ENCODE data around the gene CPNE6. TPM values are rescaled to one million over a fixed set of nuclear protein-coding genes. Genes with fewer than 3 reads are reported as not detected.

The CPNE6 gene
- total and polyA plus RNA-seq, 4 donors: 0.05 to 0.17 TPM; not detected in 2

DNA sequence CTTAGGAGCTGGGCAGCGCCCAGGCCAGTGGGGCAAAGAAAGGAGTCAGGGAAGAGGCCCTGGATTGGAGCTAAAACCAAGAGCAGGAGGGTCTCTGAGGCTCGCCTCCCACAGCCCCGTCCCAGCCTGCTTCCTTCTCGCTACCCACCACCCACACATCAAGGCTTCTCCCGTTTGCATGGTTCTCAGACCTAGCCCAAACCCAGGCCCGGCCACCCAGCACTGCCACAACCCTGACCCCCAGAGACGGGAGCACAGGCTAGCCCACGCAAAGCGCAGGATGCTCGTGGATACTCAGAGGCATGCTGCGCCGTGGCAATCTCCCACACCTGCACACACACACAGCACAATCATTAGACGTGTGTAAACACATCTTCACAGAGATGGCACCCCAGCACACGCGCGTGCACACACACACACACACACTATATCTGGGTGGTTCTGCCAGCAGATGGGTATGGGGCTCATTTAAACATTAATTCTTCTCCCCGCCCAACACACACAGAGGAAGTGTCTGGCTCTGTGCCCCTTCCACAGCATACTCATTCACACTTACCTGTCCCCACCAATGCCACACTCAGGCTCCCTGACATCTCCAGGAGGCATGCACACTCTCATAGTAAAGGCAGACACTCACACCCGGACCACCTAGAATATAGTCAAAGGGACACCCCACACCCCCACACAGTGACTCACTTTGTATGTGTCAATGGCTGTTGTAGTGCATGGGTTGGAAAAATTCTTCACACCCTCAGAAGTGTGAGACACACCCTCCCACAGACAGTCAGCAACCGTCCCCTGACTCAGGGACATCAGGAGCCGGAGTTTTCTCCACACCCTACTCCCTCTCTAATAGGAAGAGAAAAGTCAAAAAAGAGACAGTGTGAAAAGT, 18.5 kb upstream of the CPNE6 start (continued):
- TF ChIP-seq, protein P1, sequence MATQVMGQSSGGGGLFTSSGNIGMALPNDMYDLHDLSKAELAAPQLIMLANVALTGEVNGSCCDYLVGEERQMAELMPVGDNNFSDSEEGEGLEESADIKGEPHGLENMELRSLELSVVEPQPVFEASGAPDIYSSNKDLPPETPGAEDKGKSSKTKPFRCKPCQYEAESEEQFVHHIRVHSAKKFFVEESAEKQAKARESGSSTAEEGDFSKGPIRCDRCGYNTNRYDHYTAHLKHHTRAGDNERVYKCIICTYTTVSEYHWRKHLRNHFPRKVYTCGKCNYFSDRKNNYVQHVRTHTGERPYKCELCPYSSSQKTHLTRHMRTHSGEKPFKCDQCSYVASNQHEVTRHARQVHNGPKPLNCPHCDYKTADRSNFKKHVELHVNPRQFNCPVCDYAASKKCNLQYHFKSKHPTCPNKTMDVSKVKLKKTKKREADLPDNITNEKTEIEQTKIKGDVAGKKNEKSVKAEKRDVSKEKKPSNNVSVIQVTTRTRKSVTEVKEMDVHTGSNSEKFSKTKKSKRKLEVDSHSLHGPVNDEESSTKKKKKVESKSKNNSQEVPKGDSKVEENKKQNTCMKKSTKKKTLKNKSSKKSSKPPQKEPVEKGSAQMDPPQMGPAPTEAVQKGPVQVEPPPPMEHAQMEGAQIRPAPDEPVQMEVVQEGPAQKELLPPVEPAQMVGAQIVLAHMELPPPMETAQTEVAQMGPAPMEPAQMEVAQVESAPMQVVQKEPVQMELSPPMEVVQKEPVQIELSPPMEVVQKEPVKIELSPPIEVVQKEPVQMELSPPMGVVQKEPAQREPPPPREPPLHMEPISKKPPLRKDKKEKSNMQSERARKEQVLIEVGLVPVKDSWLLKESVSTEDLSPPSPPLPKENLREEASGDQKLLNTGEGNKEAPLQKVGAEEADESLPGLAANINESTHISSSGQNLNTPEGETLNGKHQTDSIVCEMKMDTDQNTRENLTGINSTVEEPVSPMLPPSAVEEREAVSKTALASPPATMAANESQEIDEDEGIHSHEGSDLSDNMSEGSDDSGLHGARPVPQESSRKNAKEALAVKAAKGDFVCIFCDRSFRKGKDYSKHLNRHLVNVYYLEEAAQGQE (IDR thresholded peaks at IDR 0.05): no peak
- TF ChIP-seq, protein P2, sequence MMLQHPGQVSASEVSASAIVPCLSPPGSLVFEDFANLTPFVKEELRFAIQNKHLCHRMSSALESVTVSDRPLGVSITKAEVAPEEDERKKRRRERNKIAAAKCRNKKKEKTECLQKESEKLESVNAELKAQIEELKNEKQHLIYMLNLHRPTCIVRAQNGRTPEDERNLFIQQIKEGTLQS (IDR thresholded peaks at IDR 0.05): no peak
- no peak for TF ChIP-seq RAD21 (IDR thresholded peaks at IDR 0.05)
- no peak for TF ChIP-seq YY1 (IDR thresholded peaks at IDR 0.05)
- no peak for TF ChIP-seq EGR1 (IDR thresholded peaks at IDR 0.05; ENCODE audit: low read depth in 2 of 2)
- no peak for TF ChIP-seq HNF4G (IDR thresholded peaks at IDR 0.05)

DNA sequence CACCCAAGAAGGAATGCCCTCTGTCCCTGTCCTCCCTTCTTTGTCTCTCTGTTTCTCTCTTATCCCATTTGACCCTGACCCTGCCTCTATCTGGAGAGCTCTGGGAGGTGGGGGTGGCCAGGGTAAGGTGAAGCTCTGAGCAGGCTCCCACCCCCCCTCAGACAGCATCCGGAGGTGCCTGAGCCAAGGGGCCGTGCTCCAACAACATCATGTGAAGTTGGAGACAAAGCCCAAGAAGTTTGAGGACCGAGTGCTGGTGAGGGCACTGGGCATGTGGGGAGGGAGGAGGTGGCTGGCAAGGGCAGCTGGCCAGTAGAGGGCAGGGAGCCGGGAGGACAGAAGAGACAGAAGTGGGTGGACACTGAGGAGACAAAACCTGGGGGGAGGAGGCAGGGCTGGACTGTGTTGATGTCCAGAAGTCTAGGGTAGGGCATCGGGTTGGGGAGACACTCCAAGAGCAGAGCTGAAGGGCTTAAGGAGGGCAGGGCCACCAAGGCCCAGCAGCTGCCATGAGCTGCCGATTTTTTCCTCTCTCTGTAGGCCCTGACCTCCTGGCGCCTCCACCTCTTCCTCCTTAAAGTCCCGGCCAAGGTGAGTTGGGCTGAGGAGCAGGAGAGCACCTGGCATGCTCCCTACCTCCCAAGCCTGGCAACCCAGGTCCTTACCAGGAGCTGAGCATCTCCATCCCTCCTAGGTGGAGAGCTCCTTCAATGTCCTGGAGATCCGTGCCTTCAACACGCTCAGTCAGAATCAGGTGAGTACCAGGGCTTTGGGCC, 17.6 kb upstream of the CPNE6 start:
- no peak for TF ChIP-seq JUND (IDR thresholded peaks at IDR 0.05)
- no peaks in the 10 kb centered on the region for H3K27me3 ChIP-seq (ENCODE audit: control insufficient read depth in 4 of 4, insufficient read depth in 4 of 4, low read length in 3 of 4)
- H3K9me3 ChIP-seq (ENCODE audit: control insufficient read depth in 4 of 4, low read length in 3 of 4): no peaks in the 10 kb centered on the region
- 78% methylated on average over 10 of the region's 10 CpGs for WGBS
- H3K9ac ChIP-seq (ENCODE audit: low read depth in 1 of 2, low read length in 2 of 2): no peak overlapping the region
- no peak for DNase-seq (ENCODE audit: low spot score)
- H3K27ac ChIP-seq (ENCODE audit: low read depth in 1 of 2, low read length in 2 of 2): no peak overlapping the region
- H3K36me3 ChIP-seq (ENCODE audit: control insufficient read depth in 4 of 4, insufficient read depth in 3 of 4, low read depth in 1 of 4, low read length in 3 of 4): no peaks in the 10 kb centered on the region
- H3K4me1 ChIP-seq (ENCODE audit: control insufficient read depth in 4 of 4, insufficient read depth in 4 of 4, low read length in 3 of 4): peaks cover 10 to 42% (median 27%) of the 10 kb centered on the region in 4 donors
- H3K4me3 ChIP-seq (ENCODE audit: low read depth in 1 of 3, low read length in 3 of 3): no peak overlapping the region

DNA sequence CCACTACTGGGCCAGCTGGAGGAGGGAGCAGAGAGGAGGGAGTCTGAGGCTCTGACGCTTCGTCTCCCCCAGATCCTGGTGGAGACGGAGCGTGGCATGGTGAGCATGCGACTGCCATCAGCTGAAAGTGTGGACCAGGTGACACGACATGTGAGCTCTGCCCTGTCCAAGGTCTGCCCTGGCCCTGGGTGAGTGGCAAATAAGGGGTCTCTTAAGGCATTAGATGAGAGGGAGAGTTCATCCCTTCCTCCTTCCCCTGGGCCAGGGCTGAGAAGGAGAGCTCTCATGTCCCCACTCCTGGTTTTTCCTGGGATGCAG, 17.1 kb upstream of the CPNE6 start:
- 98% methylated on average over 6 of the region's 6 CpGs for WGBS
- no peaks in the 10 kb centered on the region for H3K36me3 ChIP-seq (ENCODE audit: control insufficient read depth in 4 of 4, insufficient read depth in 3 of 4, low read depth in 1 of 4, low read length in 3 of 4)
- H3K4me1 ChIP-seq (ENCODE audit: control insufficient read depth in 4 of 4, insufficient read depth in 4 of 4, low read length in 3 of 4): peaks cover 10 to 47% (median 31%) of the 10 kb centered on the region in 4 donors
- no peak overlapping the region for H3K27ac ChIP-seq (ENCODE audit: low read depth in 1 of 2, low read length in 2 of 2)
- H3K9ac ChIP-seq (ENCODE audit: low read depth in 1 of 2, low read length in 2 of 2): no peak overlapping the region
- DNase-seq (ENCODE audit: low spot score): no peak
- no peaks in the 10 kb centered on the region for H3K9me3 ChIP-seq (ENCODE audit: control insufficient read depth in 4 of 4, low read length in 3 of 4)
- no peaks in the 10 kb centered on the region for H3K27me3 ChIP-seq (ENCODE audit: control insufficient read depth in 4 of 4, insufficient read depth in 4 of 4, low read length in 3 of 4)
- TF ChIP-seq TAF1 (conservative IDR thresholded peaks at IDR 0.05): no peak
- no peak overlapping the region for H3K4me3 ChIP-seq (ENCODE audit: low read depth in 1 of 3, low read length in 3 of 3)

DNA sequence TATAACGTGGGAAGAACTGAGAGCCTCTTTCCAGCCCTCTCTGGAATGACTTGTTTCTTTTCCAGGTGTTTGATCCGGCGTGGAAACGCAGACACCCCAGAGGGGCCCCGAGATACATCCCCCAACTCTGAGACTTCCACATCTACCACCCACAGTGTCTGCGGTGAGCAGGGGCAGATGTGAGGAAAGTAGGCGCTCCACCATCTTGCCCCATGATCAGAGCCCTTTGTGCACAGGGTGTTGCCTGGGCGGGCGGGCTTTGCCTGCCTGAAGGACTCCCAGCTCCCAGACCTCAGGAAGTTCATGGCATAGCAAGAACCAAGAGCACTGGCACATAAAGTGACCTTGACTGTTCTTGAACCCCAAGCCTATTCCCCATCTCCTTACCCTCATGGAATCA, 16.7 kb upstream of the CPNE6 start:
- no peak overlapping the region for H3K27ac ChIP-seq (ENCODE audit: low read depth in 1 of 2, low read length in 2 of 2)
- H3K9me3 ChIP-seq (ENCODE audit: control insufficient read depth in 4 of 4, low read length in 3 of 4): no peaks in the 10 kb centered on the region
- no peak overlapping the region for H3K9ac ChIP-seq (ENCODE audit: low read depth in 1 of 2, low read length in 2 of 2)
- TF ChIP-seq, protein P3, sequence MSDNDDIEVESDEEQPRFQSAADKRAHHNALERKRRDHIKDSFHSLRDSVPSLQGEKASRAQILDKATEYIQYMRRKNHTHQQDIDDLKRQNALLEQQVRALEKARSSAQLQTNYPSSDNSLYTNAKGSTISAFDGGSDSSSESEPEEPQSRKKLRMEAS (IDR thresholded peaks at IDR 0.05): no peak
- no peak for TF ChIP-seq FOXA1 (IDR thresholded peaks at IDR 0.05)
- no peak for TF ChIP-seq EGR1 (IDR thresholded peaks at IDR 0.05; ENCODE audit: low read depth in 2 of 2)
- H3K4me3 ChIP-seq (ENCODE audit: low read depth in 1 of 3, low read length in 3 of 3): no peak overlapping the region
- peaks cover 10 to 47% (median 31%) of the 10 kb centered on the region in 4 donors for H3K4me1 ChIP-seq (ENCODE audit: control insufficient read depth in 4 of 4, insufficient read depth in 4 of 4, low read length in 3 of 4)
- WGBS: 98% methylated on average over 9 of the region's 9 CpGs
- no peaks in the 10 kb centered on the region for H3K36me3 ChIP-seq (ENCODE audit: control insufficient read depth in 4 of 4, insufficient read depth in 3 of 4, low read depth in 1 of 4, low read length in 3 of 4)
- H3K27me3 ChIP-seq (ENCODE audit: control insufficient read depth in 4 of 4, insufficient read depth in 4 of 4, low read length in 3 of 4): no peaks in the 10 kb centered on the region
- no peak for DNase-seq (ENCODE audit: low spot score)
